HepG2 (cell line): Measurements from ENCODE around the gene CENPB. TPM values are rescaled to one million over a fixed set of nuclear protein-coding genes. Genes with fewer than 3 reads are reported as not detected.

Experiments used
- AHR ChIP-seq: IDR thresholded peaks from 2 replicates; pipeline ENCODE4 v1.6.1; 2018; ENCODE audit warnings: missing genetic modification reagents, missing compliant biosample characterization
- DPF2 ChIP-seq: sonication (generic); formaldehyde crosslinking; IDR thresholded peaks from 2 replicates; pipeline ENCODE4 v1.4.0; 2020; ENCODE audit warnings: mild to moderate bottlenecking, low read depth, missing genetic modification reagents, borderline replicate concordance
- KMT2B ChIP-seq: IDR thresholded peaks from 2 replicates; pipeline ENCODE4 v1.6.1; 2016; ENCODE audit warnings: missing genetic modification reagents, missing compliant biosample characterization
- PRPF4 ChIP-seq: fragments of 200-400 bp; formaldehyde crosslinking; IDR thresholded peaks from 2 replicates; pipeline ENCODE4 v1.6.1; 2016; ENCODE audit warnings: low read length, low read depth; ENCODE audit not compliant: poor library complexity, severe bottlenecking
- PTBP1 ChIP-seq: fragments of 200-400 bp; formaldehyde crosslinking; IDR thresholded peaks from 2 replicates; pipeline ENCODE4 v1.6.1; 2018; ENCODE audit warnings: low read length, low read depth; ENCODE audit not compliant: poor library complexity, severe bottlenecking
- SAFB2 ChIP-seq: sonication (generic); formaldehyde crosslinking; IDR thresholded peaks from 2 replicates; pipeline ENCODE4 v1.5.1; 2020; ENCODE audit warnings: missing genetic modification reagents, low read depth, mild to moderate bottlenecking, borderline replicate concordance
- ZNF18 ChIP-seq: sonication (generic); formaldehyde crosslinking; IDR thresholded peaks from 2 replicates; pipeline ENCODE4 v1.8.0; 2022; ENCODE audit warnings: mild to moderate bottlenecking, missing genetic modification reagents; ENCODE audit not compliant: insufficient replicate concordance
- ZNF816 ChIP-seq: sonication (generic); formaldehyde crosslinking; IDR thresholded peaks from 2 replicates; pipeline ENCODE4 v1.8.0; 2022; ENCODE audit warnings: missing genetic modification reagents, mild to moderate bottlenecking, borderline replicate concordance
- polyA plus RNA-seq, 8 experiments: library from polyadenylated mRNA; depleted of rRNA in 3 of 8; stranded (reverse) in 7 of 8; unstranded in 1 of 8; fragments of >200 nt; fragmentation: Illumina TruSeq in 4 of 8; extraction: Trizol in 4 of 8; gene quantifications; 2 replicates each; pipeline versions ENCODE4 v1.2.1 to v1.2.3, GENCODE V29; 2011 to 2016; ENCODE audit warnings: low read depth in 4 of 8, missing spikeins in 1 of 8, mixed read lengths in 1 of 8; ENCODE audit not compliant: insufficient read depth in 1 of 8
- total RNA-seq, 5 experiments: library from RNA; depleted of rRNA; stranded (reverse); fragments of >200 nt; fragmentation: Illumina TruSeq; extraction: Trizol; gene quantifications; 2 replicates each; pipeline ENCODE4 v1.2.3, GENCODE V29; 2016; ENCODE audit warnings: low read depth in 1 of 5
- TF ChIP-seq, protein P1 (sequence below): sonication (generic); formaldehyde crosslinking; IDR thresholded peaks from 2 replicates; pipeline ENCODE4 v1.4.0; 2020; ENCODE audit warnings: low read depth, missing genetic modification reagents
- TF ChIP-seq, protein P2 (sequence below): sonication (generic); formaldehyde crosslinking; IDR thresholded peaks from 2 replicates; pipeline ENCODE4 v1.4.0; 2020; ENCODE audit warnings: missing genetic modification reagents
- TF ChIP-seq, protein P3 (sequence below): sonication (generic); formaldehyde crosslinking; IDR thresholded peaks from 2 replicates; pipeline ENCODE4 v1.4.0; 2020; ENCODE audit warnings: mild to moderate bottlenecking, low read depth, missing genetic modification reagents

CENPB gene
- total and polyA plus RNA-seq, 2 of the 13 experiments (the other 11 are each of a cell fraction or from before 2014, with no cell fraction given) = 10.4 to 54.5 TPM

GRCh38 chr20:3795511-3796468, 9.2 kb upstream of the CENPB start, which contains the start of gene CDC25B (continued):
- TF ChIP-seq ZNF18 = peak; percentile 16
- TF ChIP-seq DPF2 (CRISPR knock-in tag) = peak; percentile 39; the same call in 1 of the 2 replicates
- TF ChIP-seq, protein P1, sequence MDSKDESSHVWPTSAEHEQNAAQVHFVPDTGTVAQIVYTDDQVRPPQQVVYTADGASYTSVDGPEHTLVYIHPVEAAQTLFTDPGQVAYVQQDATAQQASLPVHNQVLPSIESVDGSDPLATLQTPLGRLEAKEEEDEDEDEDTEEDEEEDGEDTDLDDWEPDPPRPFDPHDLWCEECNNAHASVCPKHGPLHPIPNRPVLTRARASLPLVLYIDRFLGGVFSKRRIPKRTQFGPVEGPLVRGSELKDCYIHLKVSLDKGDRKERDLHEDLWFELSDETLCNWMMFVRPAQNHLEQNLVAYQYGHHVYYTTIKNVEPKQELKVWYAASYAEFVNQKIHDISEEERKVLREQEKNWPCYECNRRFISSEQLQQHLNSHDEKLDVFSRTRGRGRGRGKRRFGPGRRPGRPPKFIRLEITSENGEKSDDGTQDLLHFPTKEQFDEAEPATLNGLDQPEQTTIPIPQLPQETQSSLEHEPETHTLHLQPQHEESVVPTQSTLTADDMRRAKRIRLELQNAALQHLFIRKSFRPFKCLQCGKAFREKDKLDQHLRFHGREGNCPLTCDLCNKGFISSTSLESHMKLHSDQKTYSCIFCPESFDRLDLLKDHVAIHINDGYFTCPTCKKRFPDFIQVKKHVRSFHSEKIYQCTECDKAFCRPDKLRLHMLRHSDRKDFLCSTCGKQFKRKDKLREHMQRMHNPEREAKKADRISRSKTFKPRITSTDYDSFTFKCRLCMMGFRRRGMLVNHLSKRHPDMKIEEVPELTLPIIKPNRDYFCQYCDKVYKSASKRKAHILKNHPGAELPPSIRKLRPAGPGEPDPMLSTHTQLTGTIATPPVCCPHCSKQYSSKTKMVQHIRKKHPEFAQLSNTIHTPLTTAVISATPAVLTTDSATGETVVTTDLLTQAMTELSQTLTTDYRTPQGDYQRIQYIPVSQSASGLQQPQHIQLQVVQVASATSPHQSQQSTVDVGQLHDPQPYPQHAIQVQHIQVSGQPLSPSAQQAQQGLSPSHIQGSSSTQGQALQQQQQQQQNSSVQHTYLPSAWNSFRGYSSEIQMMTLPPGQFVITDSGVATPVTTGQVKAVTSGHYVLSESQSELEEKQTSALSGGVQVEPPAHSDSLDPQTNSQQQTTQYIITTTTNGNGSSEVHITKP = 0 out of 2 replicates have a peak, but pooled peaks have one; percentile 50
- TF ChIP-seq, protein P2, sequence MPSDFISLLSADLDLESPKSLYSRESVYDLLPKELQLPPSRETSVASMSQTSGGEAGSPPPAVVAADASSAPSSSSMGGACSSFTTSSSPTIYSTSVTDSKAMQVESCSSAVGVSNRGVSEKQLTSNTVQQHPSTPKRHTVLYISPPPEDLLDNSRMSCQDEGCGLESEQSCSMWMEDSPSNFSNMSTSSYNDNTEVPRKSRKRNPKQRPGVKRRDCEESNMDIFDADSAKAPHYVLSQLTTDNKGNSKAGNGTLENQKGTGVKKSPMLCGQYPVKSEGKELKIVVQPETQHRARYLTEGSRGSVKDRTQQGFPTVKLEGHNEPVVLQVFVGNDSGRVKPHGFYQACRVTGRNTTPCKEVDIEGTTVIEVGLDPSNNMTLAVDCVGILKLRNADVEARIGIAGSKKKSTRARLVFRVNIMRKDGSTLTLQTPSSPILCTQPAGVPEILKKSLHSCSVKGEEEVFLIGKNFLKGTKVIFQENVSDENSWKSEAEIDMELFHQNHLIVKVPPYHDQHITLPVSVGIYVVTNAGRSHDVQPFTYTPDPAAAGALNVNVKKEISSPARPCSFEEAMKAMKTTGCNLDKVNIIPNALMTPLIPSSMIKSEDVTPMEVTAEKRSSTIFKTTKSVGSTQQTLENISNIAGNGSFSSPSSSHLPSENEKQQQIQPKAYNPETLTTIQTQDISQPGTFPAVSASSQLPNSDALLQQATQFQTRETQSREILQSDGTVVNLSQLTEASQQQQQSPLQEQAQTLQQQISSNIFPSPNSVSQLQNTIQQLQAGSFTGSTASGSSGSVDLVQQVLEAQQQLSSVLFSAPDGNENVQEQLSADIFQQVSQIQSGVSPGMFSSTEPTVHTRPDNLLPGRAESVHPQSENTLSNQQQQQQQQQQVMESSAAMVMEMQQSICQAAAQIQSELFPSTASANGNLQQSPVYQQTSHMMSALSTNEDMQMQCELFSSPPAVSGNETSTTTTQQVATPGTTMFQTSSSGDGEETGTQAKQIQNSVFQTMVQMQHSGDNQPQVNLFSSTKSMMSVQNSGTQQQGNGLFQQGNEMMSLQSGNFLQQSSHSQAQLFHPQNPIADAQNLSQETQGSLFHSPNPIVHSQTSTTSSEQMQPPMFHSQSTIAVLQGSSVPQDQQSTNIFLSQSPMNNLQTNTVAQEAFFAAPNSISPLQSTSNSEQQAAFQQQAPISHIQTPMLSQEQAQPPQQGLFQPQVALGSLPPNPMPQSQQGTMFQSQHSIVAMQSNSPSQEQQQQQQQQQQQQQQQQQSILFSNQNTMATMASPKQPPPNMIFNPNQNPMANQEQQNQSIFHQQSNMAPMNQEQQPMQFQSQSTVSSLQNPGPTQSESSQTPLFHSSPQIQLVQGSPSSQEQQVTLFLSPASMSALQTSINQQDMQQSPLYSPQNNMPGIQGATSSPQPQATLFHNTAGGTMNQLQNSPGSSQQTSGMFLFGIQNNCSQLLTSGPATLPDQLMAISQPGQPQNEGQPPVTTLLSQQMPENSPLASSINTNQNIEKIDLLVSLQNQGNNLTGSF (CRISPR knock-in tag) = no peak
- peak; percentile 96 for TF ChIP-seq PTBP1
- peak; percentile 80; the same call in 1 of the 2 replicates for TF ChIP-seq ZNF816 (CRISPR knock-in tag)
- TF ChIP-seq, protein P3, sequence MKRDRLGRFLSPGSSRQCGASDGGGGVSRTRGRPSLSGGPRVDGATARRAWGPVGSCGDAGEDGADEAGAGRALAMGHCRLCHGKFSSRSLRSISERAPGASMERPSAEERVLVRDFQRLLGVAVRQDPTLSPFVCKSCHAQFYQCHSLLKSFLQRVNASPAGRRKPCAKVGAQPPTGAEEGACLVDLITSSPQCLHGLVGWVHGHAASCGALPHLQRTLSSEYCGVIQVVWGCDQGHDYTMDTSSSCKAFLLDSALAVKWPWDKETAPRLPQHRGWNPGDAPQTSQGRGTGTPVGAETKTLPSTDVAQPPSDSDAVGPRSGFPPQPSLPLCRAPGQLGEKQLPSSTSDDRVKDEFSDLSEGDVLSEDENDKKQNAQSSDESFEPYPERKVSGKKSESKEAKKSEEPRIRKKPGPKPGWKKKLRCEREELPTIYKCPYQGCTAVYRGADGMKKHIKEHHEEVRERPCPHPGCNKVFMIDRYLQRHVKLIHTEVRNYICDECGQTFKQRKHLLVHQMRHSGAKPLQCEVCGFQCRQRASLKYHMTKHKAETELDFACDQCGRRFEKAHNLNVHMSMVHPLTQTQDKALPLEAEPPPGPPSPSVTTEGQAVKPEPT (CRISPR knock-in tag) = 0 out of 2 replicates have a peak, but pooled peaks have one; percentile 50
- TF ChIP-seq KMT2B (CRISPR knock-in tag) = no peak
- TF ChIP-seq AHR = peak; percentile 88; the same call in 1 of the 2 replicates
- no peak for TF ChIP-seq PRPF4
- TF ChIP-seq SAFB2 = no peak
